Epidermal melanocyte (primary cell): ENCODE data around the gene DRD1.
"Not testable (repeated sequence)": the region's sequence is repeated elsewhere in the genome, so short reads cannot be mapped to it uniquely, and the experiment has no call there.

ENCODE experiments used
- DNase-seq: peaks from one replicate; pipeline ENCODE4 v3.0.0; 2011; ENCODE audit warnings: low spot score; ENCODE audit not compliant: insufficient read length

DRD1 gene

DNA sequence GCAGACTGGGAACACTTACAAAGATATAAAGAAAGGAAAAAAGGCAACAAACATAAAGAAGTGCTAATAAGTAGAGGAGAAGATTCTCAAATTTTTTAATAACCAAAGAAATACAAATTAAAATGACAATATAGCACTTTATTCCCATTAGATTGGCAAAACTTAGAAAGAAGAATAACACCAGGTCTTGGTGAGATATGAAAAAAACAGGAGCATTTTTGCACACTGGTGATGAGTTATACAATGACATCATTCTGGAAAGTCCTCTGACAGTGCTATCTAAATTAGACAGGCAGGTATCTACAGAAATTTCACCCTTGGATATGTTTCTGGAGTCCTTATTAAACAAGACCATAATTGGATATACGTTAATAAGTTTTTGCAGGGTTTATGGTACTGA lies 24.9 kb upstream of the DRD1 start:
- no peak for DNase-seq

DNA sequence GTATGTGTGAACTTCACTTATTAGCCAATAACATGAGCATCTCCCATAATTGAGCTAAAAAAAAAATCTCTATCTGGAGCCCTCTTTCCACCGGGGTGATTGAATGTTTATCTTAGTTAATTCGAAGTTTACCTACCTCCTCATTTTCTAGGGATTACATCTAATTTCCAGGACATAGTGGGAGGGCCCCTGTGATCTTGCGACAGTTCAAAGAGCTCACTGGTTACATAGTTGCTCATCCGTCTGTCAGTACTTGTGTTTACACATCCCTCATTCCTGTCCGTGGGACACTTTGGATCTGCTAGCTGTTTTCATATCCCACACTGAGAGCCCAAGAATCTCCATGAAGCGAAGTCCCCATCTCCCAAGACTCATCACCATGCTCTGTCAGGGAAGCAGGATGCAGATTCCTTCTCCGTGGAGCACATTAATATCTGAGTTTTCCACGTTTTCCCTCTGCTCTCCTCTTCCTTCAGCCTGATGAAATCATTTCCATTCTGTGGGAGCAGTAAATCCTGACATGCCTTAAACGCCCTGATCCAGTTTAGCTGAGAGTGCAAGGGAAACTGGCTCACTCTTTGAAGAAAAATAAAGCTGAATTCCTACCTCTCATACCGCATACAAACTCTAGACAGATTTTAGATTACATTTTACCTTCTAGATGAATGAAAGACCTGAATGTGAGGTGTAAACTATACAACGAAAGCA lies 24.2 kb upstream of the DRD1 start:
- no peak for DNase-seq

DNA sequence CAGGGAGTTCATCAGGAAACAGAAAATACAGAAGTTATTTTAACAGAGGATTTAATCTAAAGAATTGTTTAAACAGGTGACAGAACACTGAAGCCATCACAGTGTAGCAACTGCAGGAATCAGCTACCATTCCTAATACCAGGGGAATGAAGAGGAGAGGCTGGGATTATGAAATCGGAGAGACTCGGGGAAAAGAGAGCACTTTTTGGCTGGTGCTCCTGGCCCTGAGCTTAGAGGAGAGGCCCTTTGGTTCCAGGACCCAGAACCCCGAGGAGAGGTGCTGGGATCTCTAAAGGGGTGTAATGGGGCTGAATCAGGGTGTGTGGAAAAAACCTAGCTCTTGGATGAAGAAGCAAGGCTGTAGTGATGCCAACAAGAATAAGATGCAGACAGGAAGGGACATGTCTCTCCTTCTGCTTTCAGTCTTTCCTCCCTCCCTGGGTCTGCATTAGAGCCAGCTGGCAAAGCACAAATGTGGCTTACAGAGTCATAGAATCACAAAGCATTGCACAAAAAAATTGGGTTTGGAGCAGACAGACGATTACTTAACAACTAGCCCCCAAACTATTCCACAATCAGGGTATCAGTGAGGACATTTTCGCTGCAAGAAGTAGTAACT lies 22.8 kb upstream of the DRD1 start:
- no peak for DNase-seq

DNA sequence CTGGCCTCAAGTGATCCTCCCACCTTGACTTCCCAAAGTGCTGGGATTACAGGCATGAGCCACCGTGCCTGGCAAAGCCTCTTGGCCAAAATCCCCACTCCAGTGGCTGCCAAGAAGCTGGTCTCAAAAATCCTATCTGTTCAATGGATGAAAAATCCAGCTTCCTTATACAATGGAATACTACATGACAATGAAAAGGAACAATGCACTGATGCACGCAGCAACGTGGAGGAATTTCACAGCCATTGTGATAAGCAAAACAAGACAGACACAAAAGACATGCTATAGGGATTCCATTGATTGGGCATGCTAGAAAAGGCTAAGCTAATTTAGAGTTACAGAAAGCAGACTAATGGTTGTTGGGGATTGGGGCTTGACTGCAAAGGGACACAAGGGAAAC lies 21.3 kb upstream of the DRD1 start:
- DNase-seq = no peak

DNA sequence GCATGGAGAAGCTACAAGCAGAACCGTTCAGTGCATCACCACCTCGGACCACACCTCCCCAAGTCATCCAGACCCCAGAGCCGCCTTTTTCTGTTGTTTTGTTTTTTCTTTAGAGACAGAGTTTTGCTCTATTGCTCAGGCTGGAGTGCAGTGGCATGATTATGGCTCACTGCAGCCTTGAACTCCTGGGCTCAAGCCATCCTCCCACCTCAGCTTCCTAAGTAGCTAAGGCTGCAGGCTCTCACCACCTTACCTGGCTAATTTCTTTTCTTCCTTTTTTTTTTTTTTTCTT lies 20.9 kb upstream of the DRD1 start:
- DNase-seq = no peak

DNA sequence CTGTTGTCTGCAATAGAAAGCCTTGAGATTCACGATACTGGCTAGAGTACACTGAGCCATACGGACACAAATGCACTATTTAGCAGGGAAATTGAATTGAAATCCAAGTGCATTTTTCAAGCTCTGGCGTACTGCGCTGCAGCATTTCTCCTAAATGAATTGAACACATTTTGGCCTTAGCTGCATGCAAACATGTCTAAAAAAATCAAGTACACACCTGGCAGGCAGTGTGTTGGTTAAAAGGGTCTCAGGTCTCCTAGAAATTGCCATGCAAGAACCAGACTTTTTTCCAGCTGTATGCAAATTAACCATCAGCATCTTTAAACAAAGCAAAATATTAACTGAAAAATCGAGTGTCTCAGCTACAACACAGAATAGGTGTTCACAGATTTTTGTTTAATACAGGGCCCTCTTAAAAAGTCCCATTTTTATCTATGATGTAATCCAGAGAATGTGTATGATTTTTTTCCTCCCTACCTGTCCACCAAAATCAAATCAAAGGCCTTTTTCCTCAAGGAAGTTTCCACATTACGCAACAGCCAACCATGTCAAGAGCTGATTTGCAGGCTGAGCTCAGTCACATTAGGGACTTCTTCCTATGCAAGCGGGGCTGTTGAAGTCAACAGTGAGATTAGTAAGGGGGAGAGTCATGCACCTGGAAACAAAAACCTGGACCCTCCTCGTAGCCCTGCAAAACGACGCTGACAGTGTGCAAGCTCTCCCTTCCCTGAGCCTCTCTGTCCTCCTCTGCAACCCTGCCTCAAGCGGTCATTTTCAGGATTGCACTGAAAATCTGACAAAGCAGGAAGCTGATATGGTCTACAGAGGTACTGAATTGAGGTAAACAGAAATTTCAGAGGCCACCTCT lies 20.3 kb upstream of the DRD1 start:
- DNase-seq = no peak

DNA sequence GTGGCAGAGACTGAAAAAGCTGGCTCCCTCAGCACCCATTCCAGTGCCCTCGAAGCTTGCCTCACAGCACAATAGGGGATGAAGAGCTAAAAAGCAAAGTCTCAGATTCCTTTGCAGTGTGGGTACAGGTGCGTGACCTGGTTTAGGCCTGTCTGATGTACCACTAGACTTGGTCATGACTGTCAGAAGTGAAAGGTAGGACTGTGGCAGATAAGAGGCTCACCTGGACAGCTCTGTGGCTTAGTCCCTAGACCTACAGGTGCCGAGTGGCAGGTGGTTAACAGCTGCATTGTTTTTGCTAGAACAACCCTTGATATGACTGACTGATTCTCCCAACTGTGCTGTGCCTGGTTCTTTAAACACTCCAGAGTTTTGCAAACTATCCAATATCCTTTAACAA lies 19.7 kb upstream of the DRD1 start:
- no peak for DNase-seq

DNA sequence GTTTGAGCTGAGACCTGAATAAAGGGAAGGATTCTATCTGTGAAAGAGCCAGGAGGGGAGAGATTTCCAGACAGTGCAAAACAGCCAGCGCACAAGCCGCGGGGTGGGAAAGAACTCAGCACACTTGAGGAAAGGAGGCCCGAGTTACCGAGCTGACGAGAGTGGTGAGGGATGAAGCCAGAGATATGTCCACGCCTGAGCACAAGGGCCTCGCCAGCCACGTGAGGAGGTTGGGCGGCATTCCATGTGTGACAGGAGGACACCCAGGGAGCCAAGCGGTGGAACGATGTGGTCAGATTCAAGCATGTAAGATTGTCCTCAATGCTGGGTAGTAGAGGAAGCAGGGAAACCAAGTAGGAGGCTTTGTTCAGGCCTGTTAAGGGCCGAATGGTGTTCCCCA lies 17.4 kb upstream of the DRD1 start:
- DNase-seq = no peak

DNA sequence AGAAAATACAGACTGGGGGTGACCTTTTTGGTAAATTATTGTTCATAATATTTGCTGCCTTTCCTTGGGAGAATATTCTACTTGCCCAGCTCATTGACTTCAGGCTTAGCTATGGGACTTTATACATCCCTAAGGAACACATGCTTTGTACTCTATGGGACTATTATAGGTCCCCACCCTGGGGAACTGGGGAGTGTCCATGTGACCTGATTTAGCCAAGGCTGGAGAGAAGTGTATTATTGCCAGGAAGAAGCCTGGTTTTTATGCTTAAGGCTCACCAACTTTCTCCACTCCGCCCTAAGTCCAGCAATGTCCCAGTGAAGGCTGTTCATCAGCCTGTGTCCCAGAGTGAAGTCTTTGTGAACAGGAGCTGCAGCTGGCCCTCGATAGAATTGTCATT lies 16.6 kb upstream of the DRD1 start:
- DNase-seq = no peak

DNA sequence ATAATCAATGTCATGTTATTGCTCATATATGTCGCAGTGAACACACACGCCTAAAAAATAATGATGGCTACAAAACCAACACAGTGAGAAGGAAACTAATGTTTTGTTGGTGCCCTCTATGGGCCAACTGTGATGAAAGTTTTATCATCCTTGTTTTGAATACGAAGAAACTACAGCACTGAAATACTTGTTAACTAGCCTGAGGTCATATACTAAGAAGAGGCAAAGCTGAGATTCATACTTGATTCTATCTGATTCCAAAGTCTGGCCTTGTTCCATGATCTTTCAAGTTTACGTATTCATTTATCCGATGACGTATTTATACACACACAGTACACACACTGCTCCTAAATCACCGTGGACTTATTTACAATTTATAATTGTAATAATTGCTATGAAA lies 16.1 kb upstream of the DRD1 start:
- DNase-seq = no peak

DNA sequence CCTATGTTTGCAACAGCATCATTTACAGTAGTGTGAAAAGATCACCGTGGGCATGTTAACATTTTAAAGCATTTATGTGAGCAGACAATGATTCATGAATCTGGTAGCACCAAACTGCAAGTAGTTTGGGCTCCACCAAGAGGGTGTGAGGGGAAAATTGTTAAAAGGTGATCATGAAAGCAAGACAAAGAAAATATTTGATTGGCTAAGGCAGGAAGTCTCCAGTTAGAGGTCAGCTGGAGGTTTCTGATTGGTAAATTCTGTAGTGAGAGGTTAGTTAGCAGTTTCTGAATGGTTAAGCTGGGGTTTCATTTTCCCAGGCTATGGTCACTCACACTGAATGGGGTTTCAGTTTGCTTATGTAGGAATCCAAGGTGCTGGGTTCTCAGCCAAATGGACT lies 13.5 kb upstream of the DRD1 start:
- DNase-seq = no peak

DNA sequence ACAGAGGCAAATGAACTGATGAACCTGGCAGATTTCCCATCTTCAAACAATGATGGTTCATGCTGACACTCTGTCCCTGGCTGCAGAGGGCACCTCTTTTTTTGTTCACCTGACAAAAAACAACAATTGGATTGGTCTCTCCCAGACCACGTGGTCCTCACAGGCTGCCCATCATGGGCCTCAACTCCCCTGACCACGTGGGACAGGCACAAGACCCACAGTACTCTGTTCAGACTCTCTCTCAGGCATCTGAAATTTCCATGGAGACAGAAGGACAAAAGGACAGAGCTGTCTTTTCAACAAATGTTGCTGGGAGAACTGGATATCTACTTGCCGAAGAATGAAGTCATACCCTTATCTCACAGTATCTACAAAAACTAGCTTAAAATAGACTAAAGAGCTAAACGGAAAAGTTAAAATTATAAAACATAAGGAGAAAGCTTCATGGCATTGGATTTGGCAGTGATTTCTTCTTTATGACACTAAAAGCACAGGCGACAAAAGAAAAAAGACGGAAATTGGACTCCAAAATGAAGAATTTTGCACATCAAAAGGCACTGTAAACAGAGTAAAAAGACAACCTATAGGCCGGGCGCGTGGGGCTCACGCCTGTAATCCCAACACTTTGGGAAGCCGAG lies 12.2 kb upstream of the DRD1 start:
- DNase-seq = no peak

DNA sequence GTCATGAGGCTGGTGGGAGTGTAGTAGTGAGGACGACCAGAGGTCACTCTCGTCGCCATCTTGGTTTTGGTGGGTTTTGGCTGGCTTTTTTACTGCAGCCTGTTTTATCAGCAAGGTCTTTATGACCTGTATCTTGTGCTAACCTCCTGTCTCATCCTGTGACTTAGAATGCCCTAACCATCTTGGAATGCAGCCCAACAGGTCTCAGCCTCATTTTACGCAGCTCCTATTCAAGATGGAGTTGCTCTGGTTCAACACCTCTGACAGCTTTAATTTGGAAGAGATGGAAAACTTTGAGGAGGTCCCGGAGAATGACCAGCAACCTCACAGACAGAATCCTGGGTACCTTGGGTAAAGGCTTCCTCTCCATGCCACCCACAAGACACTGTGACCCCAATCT lies 10.4 kb upstream of the DRD1 start:
- DNase-seq = not testable (repeated sequence)

DNA sequence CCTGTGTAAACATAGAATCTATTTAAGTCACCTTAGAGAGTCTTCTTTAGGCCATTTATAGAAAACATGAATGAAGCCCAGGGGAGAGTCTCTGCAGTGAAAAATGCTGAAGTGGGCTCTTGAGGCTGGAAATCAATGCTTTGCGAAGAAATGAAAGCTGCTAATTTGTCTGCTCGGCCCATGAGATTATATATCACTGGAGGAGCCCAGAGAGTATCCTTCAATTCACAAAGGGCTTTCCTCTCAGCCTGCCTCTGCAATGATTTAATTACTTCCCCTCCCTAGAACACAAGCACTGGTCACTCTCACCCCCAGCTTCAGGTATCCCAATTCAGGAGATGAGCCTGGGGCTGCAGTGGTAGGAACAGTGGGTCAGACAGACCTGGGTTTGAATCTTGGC lies 8.2 kb upstream of the DRD1 start:
- DNase-seq = no peak

DNA sequence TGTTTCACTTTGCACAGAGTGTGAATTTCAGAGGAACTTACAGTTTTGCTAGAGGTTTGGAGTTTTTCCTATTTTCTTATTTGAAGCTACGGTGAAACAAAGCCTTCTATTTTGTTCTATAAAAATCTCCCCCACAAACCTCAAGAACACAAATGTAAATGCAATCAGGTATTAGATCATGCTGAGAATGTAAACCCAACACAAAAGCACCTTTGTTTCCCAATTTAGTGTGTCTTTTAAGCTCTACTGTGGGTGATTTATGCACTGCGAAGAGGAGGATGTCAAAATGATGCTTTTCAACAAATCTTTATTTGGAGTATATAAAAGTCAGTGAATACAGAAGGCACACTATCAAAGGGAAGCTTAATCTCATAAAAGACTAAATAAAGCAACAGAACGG lies 4.3 kb upstream of the DRD1 start:
- no peak for DNase-seq

DNA sequence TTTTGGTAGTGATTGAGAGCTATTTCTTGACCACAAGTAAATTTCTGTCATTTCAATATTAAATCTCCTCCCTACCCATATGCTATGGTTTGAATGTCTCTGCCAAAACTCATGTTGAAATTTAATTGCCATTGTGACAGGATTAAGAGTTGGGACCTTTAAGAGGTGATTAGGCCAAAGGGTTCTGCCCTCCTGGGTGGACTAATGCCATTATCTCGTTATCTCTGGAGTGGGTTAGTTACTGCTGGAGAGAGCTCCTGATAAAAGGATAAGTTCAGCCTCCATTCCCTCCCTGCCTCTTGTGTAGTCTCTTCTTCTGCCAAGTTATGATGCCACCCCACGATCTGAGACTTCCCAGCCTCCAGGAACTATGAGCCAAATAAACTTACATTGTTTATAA lies 3.6 kb upstream of the DRD1 start:
- no peak for DNase-seq

DNA sequence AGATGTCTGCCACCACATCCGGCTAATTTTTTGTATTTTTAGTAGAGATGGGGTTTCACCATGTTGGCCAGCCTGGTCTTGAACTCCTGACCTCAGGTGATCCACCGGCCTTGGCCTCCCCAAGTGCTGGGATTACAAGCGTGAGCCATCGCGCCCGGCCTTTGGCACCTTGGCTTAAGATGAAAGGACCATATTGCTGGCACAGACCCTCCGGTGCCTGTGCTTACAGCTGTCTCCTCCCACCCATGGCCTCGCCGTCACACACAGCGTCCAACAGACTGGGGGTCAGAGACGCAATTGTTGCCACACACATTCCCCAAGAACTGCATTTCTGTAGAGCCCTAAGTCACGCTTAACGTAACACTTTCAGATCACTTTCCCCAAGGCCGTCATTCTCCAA lies 2.4 kb upstream of the DRD1 start:
- DNase-seq = not testable (repeated sequence)

DNA sequence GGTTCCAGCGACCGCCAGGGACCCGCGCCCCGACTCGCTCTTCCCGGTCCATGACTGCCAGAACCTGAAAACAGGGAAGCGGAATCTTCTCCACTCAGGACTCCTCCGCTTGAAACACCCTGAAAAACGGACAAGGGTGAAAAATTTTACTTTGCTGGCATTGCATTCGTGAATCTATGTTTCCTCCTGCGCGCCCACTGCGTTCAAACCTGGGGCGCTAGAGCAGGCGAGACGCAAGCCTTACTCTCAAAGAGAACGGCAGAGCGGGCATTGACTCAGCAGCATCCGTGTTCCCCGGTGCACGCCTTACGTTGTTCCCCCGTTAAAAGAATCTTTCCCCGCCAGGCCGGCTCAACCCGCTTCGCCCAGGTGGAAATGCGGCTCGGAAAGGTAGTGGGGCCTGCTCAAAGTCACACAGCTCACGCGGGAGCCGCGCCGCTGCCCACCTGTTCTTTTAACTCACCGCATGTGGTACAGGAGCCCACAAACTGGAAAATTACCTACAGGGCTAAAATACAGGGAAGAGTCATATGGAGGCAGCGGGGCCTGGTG lies 999 bp upstream of the DRD1 start:
- no peak for DNase-seq

DNA sequence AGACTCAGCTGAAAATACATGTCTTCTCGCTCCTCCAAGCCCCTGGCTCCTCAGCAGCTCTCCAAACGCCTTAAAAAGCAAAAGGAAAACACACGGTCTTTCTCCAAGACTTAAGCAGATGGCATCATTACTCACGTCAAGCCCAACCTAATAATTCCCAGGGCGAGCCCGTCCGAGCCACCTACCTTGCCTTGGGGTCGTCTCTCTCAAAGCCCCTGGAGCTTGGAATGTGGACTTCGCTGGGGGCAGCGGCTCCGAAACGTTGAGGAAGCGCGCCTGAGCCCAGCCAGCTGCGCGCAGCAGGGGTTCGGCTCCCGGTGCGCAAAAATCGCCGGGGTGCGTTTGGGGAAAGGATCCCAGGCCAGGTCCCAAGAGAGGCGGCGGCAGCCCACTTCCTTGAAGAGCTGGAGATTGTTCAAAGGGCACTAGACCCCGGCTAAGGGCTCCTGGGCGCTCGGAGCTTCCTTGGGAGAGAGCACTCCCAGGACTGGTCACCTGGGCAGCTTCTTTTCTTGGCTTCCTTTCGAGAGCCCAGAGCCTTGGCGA lies 395 bp downstream of the DRD1 start:
- no peak for DNase-seq

DNA sequence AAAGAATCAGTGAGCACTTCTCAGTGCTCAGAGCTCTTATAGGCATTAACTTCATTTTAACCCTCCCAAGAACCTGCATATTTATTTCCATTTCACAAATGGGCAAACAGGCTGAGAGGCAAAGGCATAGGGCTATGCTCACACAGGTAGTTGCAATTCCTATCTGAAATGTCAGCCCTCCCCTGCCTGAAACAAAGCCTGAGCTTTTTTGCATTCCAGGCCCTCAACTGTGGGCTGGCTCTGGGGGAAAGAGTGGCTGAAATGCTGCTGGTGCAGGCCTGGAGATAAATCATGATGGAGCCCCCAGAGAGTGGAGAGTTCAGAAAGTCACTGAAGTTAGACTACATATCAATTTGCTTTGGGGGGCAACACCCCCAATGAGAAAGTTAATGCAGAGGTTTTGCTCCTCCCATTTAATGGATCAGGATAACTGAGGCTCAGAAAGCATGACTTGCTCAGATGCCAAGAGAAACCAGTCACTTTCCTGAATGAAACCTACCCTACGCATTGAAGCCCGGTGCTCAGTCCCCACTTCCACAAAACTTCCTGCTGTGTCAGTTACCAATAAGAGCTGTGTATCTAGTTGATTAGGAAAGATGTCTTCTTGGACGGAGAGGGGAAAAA lies 5.6 kb downstream of the DRD1 start:
- no peak for DNase-seq

DNA sequence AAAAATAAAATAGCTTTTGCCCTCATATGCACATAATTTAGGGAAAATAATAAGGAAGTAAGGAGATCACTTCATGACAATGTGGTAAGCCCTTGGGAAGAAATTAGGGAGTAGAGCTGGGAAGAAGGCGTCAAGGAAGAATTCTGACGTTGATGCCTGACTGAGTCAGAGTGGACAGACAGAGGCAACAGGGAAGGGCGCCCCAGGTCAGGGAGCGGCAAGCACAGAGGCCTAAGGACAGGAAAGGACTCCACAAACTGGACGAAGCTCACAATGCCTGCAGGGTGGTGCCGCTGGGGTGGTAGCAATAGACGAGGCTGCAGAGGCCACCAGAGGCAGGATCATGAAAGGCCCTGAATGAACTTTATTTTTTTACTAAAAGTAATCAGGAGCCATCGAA lies 7.6 kb downstream of the DRD1 start:
- no peak for DNase-seq
